Astrocyte (in vitro differentiated cells and primary cell): ENCODE results near the gene STT3B.

Experiments used
- CTCF ChIP-seq: IDR thresholded peaks from 2 replicates; pipeline ENCODE4 v1.5.1; 2011; ENCODE audit warnings: low read depth, mild to moderate bottlenecking, inconsistent platforms, low read length, moderate library complexity; ENCODE audit not compliant: insufficient read depth
- EZH2 ChIP-seq: IDR thresholded peaks from 2 replicates; pipeline ENCODE4 v1.6.1; 2012; ENCODE audit warnings: mild to moderate bottlenecking, low read length, inconsistent platforms; ENCODE audit not compliant: insufficient read depth

DNA sequence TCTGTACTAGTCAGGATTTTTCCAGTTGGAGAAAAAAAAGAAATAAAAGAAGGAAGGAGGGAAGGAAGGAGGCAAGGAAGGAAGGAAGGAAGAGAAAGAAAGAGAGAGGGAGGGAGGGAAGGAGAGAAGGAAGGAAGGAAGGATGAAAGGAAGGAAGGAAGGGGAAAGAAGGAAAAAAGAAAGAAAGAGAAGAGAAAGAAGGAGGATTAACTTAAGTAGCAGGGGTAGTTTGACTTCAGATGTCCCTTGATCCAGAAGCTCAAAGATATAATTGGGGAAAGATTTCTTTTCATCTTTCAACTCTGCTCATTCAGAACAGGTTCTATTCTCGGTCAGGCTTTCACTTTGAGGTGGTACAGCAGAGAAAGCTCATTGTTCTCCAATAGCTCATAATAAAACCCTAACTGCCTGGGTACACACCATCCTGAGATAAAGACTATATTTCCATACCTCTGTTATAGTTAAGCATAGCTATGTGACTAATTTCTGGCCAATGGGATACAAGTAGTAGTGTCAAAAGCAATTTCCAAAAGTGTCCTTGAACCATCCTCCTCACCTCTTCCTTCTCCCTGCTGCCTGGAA lies 23.5 kb upstream of the STT3B start:
- TF ChIP-seq CTCF (no peak), EZH2 (no peak)
